Measurements from ENCODE around the gene PPL. TPM values are rescaled to one million over a fixed set of nuclear protein-coding genes. Genes with fewer than 3 reads are reported as not detected.

Gene PPL
- total RNA-seq, 1 experiment from 2014 or later = 56.4 TPM

DNA sequence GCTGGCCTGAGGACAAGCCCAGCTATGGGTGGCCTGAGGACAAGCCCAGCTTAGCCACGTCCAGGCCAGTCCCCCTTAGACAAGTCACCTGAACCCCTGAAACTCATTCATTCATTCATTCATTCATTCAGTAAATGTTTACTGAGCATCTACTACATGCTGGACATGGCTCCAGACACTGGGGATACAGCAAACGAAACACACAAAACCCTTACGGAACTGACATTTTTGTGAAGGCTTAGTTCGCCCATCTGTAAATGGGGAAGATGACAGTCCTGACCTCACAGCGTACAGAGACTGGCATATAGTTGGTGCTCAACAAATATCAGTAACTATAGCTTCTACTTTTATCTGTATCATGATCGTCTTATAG, 37.5 kb downstream of the PPL start:
- Histone ChIP-seq H3K4me1 (ENCODE audit: control insufficient read depth in 1 of 2, insufficient read depth in 2 of 2, low read length in 2 of 2) (no peaks in the 10 kb centered on the region), H3K9me3 (ENCODE audit: control insufficient read depth in 1 of 2, insufficient read depth in 1 of 2, low read depth in 1 of 2, low read length in 2 of 2) (no peaks in the 10 kb centered on the region), H3K36me3 (ENCODE audit: control insufficient read depth in 1 of 2, insufficient read depth in 2 of 2, low read length in 2 of 2) (peaks cover 0 to 19% of the 10 kb centered on the region in 2 experiments; a peak in 3 of 4 replicates), H3K27me3 (ENCODE audit: insufficient read depth, low read length) (no peaks in the 10 kb centered on the region), H3K4me3 (replicated peaks in 1 of 2; ENCODE audit: low read depth in 1 of 2, low read length in 2 of 2) (no peak overlapping the region), H3K9ac (ENCODE audit: low read length) (no peak overlapping the region), H3K4me2 (ENCODE audit: low read length) (no peak overlapping the region), H3K79me2 (ENCODE audit: insufficient read depth, low read length) (no peaks in the 10 kb centered on the region), H2AFZ (ENCODE audit: low read depth, low read length, poor library complexity, severe bottlenecking) (no peak overlapping the region), H3K27ac (ENCODE audit: low read depth, low read length) (no peak overlapping the region), H4K20me1 (ENCODE audit: insufficient read depth) (no peaks in the 10 kb centered on the region), H3K9me2 (ENCODE audit: insufficient read depth) (no peaks in the 10 kb centered on the region)
- TF ChIP-seq ELF1 (IDR thresholded peaks at IDR 0.05; ENCODE audit: borderline replicate concordance, low read depth) (no peak), EZH2phosphoT487 (IDR thresholded peaks at IDR 0.05; ENCODE audit: borderline replicate concordance) (no peak)
- ATAC-seq (no peak), DNase-seq (ENCODE audit: low read depth, low spot score) (no peak)
- RAD21 ChIA-PET (ENCODE audit: low non-redundant PET in 1 of 2, low total read pairs in 2 of 2, uncharacterized antibody in 2 of 2, unreplicated experiment in 2 of 2) = no interaction called here
- intact Hi-C loops (cut with micrococcal nuclease) = no loop called here
- CTCF ChIA-PET = no interaction called here
- POLR2A ChIA-PET = no interaction called here
- BruUV-seq (replicated peaks) = no TSS peak

DNA sequence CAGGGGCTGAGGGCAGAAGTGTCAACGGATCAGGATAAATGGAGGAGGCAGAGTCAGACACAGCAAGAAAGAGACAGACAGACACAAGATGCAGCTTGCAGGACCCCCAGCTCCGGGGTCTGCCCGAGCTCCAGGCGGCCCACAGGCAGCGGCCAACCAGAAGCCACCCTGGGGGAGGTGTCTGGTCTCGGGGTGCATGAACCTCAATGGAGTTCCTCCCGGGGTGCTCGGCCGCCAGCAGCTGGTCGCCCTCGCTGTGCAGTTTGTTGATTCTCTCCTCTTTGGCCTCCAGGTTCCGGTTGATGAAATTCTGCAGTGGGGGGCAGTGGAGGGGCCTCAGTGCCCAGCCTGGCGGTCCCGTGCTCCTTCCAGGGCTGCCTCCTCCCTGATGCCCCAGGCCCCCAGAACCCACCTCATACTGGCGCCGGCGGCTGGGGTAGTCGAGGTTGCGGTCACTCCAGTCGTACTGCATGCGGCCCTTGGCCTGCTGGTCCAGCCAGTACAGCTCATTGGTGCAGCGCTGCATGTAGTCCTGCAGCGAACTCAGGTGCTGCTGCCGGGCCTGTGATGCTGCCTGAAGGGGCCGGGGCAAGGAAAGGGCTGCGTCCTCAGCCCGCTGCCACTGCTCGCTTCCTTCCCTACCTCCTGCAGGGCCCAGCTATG, 38.0 kb downstream of the PPL start:
- ChIA-PET CTCF (no interaction called here), RAD21 (ENCODE audit: low non-redundant PET in 1 of 2, low total read pairs in 2 of 2, uncharacterized antibody in 2 of 2, unreplicated experiment in 2 of 2) (no interaction called here), POLR2A (no interaction called here)
- no peaks in the 10 kb centered on the region for H3K9me3 ChIP-seq (ENCODE audit: control insufficient read depth in 1 of 2, insufficient read depth in 1 of 2, low read depth in 1 of 2, low read length in 2 of 2)
- peaks cover 0 to 19% of the 10 kb centered on the region in 2 experiments; a peak in 3 of 4 replicates for H3K36me3 ChIP-seq (ENCODE audit: control insufficient read depth in 1 of 2, insufficient read depth in 2 of 2, low read length in 2 of 2)
- no peak overlapping the region for H3K4me3 ChIP-seq (replicated peaks in 1 of 2; ENCODE audit: low read depth in 1 of 2, low read length in 2 of 2)
- H3K4me1 ChIP-seq (ENCODE audit: control insufficient read depth in 1 of 2, insufficient read depth in 2 of 2, low read length in 2 of 2) = no peaks in the 10 kb centered on the region
- H3K27ac ChIP-seq (ENCODE audit: low read depth, low read length) = no peak overlapping the region
- H3K27me3 ChIP-seq (ENCODE audit: insufficient read depth, low read length) = no peaks in the 10 kb centered on the region
- TF ChIP-seq SRF (IDR thresholded peaks at IDR 0.05; ENCODE audit: low read depth) = no peak
- TF ChIP-seq RAD21 (IDR thresholded peaks at IDR 0.05; ENCODE audit: low read depth) = no peak
- no peak for TF ChIP-seq YY1 (IDR thresholded peaks at IDR 0.05; ENCODE audit: extremely low read depth, insufficient replicate concordance, low read depth, low read length)
- H3K4me2 ChIP-seq (ENCODE audit: low read length) = no peak overlapping the region
- no TSS peak for BruUV-seq (replicated peaks)
- DNase-seq (ENCODE audit: low read depth, low spot score) (no peak), ATAC-seq (no peak)
- no peaks in the 10 kb centered on the region for H3K9me2 ChIP-seq (ENCODE audit: insufficient read depth)
- intact Hi-C loops (cut with micrococcal nuclease) = no loop called here
- no peaks in the 10 kb centered on the region for H3K79me2 ChIP-seq (ENCODE audit: insufficient read depth, low read length)
- no peak overlapping the region for H2AFZ ChIP-seq (ENCODE audit: low read depth, low read length, poor library complexity, severe bottlenecking)
- no peak overlapping the region for H3K9ac ChIP-seq (ENCODE audit: low read length)
- no peaks in the 10 kb centered on the region for H4K20me1 ChIP-seq (ENCODE audit: insufficient read depth)
